VCaP (cell line): ENCODE measurements around the gene LMBRD2.

Experiments
- H3K27ac ChIP-seq: fragments of 450-650 bp; 2 replicates; pipeline ENCODE4 v1.5.1; 2017
- TF ChIP-seq, protein P1 (sequence below): fragments of 450-650 bp; conservative IDR thresholded peaks from 2 replicates; pipeline ENCODE4 v1.5.1; 2017; ENCODE audit warnings: mild to moderate bottlenecking, moderate library complexity

Gene LMBRD2

GRCh38 chr5:36180556-36181350 is 29.1 kb upstream of the LMBRD2 start:
- H3K27ac ChIP-seq: peak overlapping the region; percentile 79
- TF ChIP-seq, protein P1, sequence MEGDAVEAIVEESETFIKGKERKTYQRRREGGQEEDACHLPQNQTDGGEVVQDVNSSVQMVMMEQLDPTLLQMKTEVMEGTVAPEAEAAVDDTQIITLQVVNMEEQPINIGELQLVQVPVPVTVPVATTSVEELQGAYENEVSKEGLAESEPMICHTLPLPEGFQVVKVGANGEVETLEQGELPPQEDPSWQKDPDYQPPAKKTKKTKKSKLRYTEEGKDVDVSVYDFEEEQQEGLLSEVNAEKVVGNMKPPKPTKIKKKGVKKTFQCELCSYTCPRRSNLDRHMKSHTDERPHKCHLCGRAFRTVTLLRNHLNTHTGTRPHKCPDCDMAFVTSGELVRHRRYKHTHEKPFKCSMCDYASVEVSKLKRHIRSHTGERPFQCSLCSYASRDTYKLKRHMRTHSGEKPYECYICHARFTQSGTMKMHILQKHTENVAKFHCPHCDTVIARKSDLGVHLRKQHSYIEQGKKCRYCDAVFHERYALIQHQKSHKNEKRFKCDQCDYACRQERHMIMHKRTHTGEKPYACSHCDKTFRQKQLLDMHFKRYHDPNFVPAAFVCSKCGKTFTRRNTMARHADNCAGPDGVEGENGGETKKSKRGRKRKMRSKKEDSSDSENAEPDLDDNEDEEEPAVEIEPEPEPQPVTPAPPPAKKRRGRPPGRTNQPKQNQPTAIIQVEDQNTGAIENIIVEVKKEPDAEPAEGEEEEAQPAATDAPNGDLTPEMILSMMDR: no peak

DNA sequence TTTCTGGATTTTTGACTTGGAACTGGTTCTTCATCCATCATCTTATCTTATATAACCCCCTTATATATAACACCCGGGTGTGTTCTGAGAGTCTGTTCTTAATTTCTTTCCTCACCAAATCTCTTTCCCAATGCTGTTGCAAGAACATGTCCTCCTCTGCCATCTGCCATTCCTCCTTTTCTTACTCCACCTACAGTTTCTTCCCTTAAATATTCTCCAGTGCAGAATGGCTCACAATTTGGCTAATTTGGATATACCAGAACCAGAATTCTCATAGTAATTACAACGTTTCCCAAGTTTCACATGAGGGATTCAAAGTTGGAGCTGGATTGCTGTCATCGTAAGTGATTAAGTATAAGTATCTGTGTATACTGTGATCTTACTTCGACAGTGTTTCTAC is 28.3 kb upstream of the LMBRD2 start:
- TF ChIP-seq, protein P1: no peak
- H3K27ac ChIP-seq: peak overlapping the region; percentile 79

DNA sequence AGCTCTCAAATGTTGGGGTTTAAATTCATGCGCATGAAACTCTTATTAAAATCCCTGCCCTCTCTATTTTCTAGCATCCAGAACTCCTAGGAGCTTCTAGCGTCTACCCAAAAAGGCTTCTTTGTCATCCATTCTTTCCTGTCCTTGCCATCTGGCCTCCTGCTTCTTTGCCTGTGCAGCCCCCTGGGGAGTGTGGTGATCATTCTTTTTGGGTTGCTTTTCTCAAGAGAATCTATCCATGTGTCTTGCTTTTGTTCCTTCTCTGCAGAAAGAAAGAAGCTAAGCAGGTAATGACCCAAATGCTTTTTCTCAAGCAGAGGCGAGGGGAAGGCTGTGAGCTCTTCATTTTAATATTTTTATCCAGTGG is 26.8 kb upstream of the LMBRD2 start:
- peak overlapping the region; percentile 79; the same call in 1 of the 2 replicates for H3K27ac ChIP-seq
- TF ChIP-seq, protein P1: no peak

- H3K27ac ChIP-seq: peak overlapping the region; percentile 79; the same call in 1 of the 2 replicates
- TF ChIP-seq, protein P1: peak; percentile 87
Observed at GRCh38 chr5:36177715-36178523, 26.2 kb upstream of the LMBRD2 start.

DNA sequence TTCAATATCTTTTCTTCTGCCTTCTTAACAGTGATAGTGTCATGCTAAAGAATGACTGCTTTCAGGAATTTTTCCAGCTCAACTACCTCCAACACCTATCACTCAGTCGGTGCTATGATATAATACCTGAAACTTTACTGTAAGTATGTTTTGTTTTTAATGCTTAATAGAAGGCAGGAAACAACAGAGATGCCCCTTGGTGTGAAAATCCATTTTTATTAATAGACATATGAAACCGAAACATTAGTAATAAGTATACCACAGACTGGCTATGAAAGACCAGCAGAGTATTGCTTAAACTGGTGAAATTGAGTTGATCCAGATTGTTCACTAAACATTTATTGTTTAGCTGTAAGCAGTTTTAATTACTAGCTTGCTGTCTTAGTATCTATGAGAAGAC is 25.5 kb upstream of the LMBRD2 start:
- H3K27ac ChIP-seq: no peak overlapping the region
- TF ChIP-seq, protein P1: no peak

DNA sequence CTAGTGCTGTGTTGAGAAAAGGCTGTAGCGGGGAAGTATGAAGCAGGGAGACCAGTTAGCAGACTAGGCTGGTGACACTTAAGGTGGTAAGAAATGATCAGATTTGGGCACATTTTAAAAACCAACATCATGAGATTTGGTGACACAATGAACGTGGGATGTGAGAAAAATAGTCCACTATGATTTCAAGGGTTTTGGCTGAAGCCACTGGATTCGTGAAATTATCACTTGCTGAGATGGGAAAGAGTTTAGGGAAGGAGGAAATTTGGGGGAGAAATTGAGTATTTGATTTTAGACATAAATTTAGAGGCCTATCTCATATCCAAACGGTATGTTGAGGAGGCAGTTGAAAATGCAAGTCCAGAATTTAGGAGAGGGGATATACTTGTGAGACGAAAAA is 23.4 kb upstream of the LMBRD2 start:
- TF ChIP-seq, protein P1: no peak
- H3K27ac ChIP-seq: no peak overlapping the region

- no peak overlapping the region for H3K27ac ChIP-seq
- TF ChIP-seq, protein P1: no peak
Observed at GRCh38 chr5:36174119-36174518, 22.4 kb upstream of the LMBRD2 start.
